ENCODE data around the gene HP.

The HP gene

GRCh38 chr16:72109966-72110530, 55.7 kb downstream of the HP start:
- no peaks in the 10 kb centered on the region for H3K27me3 ChIP-seq
- TF ChIP-seq CTCF (IDR thresholded peaks at IDR 0.05), result no peak
- peaks cover 88% of the 10 kb centered on the region for H3K36me3 ChIP-seq
- H3K4me3 ChIP-seq (ENCODE audit: low read depth in 1 of 2, low read length in 1 of 2), result no peak overlapping the region
- H3K4me1 ChIP-seq (ENCODE audit: control insufficient read depth in 1 of 2, insufficient read depth in 1 of 2, low read depth in 1 of 2, low read length in 1 of 2), result no peaks in the 10 kb centered on the region
- H3K27ac ChIP-seq, result no peak overlapping the region
- no peaks in the 10 kb centered on the region for H3K9me3 ChIP-seq
